Measurements from ENCODE around the gene RELN.

RELN gene

DNA sequence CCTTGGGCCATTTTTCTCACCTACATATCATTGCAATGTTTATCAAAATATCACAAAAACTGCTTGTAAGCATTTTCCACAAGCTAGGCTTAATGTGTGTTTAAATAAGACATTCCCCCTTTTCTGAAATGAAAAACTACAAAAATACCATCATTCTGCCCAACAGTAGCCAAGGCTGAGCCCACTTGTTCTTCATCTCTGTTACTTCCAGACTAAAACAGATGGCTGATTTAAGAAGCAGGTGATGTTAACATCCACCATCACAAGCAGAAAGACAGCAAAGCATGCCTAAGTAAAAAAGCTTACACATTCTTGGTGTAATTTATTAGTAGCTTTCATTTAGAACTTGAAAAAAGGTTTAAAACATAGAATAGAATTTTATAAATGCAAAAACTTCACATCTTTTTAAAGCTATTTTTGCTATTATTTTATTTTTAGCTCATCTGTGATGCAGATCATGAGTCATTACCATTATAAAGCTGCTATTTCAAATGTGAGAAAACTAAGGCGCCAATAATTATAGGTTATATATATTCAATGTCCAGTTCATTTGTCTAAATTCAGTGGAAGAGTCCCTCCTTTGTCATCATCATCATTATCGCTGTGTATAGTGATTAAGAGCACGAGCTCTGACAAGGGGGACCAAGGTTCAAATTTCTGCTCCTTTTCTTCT lies 109.4 kb downstream of the RELN start:
- TF ChIP-seq, protein P1, sequence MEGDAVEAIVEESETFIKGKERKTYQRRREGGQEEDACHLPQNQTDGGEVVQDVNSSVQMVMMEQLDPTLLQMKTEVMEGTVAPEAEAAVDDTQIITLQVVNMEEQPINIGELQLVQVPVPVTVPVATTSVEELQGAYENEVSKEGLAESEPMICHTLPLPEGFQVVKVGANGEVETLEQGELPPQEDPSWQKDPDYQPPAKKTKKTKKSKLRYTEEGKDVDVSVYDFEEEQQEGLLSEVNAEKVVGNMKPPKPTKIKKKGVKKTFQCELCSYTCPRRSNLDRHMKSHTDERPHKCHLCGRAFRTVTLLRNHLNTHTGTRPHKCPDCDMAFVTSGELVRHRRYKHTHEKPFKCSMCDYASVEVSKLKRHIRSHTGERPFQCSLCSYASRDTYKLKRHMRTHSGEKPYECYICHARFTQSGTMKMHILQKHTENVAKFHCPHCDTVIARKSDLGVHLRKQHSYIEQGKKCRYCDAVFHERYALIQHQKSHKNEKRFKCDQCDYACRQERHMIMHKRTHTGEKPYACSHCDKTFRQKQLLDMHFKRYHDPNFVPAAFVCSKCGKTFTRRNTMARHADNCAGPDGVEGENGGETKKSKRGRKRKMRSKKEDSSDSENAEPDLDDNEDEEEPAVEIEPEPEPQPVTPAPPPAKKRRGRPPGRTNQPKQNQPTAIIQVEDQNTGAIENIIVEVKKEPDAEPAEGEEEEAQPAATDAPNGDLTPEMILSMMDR (IDR thresholded peaks at IDR 0.05): no peak

DNA sequence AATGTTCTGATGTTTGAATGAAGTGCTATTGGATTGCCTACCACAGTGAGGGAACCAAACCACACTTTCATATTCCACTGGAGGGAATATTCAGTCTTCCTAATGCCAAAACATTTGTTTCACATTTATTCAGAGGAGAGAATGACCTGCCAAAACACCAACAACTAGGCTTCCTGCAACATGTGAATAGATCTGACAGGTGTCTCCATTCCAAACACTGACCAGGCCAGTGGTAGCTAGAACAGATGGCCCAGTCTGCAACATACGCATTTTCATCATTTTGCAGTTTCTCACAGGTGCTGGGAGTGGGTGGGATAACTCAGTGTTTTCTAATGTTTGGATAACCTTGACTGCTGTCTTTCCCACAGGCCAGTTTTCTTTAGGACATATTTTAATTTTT lies 110.0 kb downstream of the RELN start:
- TF ChIP-seq, protein P1 (IDR thresholded peaks at IDR 0.05): no peak

DNA sequence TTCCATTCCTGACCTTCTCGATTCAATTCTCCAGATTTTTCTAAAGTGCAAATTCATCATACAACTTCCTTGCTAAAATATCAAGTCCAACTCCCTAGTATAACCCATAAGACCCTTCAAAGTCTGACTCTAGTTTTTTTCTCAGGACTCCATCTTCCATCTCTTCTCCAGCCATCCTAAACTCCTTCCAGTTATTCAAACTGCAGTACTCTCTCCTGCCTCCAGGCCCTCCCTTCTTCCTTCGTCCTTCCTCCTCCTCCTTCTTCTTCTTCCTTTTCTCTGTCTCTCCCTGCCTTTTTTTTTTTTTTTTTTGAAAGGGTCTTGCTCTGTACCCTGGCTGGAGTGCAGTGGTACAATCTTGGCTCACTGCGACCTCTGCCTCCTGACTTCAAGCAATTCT lies 111.9 kb downstream of the RELN start:
- TF ChIP-seq, protein P1 (IDR thresholded peaks at IDR 0.05): no peak

DNA sequence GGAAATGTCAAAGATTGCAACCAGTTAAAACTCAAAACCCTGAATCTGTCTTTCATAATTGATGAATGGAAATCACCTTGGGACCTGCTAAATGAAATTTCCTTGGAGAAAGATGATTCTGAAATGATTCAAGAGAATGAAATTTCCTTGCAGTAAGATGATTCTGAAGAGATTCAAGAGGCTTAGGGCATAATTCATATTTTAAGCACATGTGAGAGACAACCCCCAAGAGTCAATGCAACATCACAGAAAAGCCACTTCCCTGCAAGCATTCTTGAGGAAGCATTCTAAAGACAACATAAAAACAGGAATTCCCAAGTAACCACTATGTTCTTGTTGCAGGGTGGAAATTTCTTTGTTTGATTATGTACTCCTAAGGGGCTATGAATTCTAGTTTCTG lies 113.7 kb downstream of the RELN start:
- TF ChIP-seq, protein P1 (IDR thresholded peaks at IDR 0.05): no peak

DNA sequence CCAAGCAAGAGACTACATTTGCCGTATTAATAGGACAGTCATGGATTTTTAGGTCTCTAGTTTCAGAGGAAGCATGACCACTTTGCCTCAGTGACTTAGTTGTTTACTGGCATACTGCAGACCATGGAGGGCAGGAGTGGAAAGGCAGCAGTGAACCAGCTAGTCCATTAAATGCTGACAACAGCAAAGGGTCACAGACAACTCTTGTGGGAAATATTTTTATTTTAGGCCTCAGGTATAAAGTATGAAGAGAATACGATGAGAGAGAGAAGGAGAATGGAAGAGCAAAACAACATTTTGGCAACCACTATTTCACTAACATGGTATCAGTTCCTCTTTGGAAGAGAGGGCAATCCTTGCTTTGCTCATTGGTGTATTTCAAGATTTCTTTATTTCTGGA lies 118.0 kb downstream of the RELN start:
- TF ChIP-seq, protein P1 (IDR thresholded peaks at IDR 0.05): no peak

DNA sequence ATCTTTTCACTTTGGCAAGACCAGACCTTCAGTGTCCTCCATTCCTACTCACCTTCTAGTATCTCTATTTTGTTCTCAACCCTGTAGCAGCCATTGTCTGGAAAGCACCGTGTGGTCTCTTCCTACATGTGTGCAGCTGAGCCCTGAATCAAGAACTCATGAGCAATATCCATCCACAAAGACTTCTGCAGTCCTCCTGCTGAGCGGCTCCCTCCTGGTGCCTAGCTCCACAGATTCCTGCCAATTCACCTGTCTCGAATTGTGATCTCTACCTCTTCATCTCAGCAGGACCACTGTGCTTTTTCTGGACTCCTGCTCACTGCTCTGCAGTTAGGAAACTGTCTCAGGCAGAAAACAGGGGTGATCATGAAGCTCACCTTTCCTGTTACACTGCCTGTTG lies 118.8 kb downstream of the RELN start:
- TF ChIP-seq, protein P1 (IDR thresholded peaks at IDR 0.05): no peak

DNA sequence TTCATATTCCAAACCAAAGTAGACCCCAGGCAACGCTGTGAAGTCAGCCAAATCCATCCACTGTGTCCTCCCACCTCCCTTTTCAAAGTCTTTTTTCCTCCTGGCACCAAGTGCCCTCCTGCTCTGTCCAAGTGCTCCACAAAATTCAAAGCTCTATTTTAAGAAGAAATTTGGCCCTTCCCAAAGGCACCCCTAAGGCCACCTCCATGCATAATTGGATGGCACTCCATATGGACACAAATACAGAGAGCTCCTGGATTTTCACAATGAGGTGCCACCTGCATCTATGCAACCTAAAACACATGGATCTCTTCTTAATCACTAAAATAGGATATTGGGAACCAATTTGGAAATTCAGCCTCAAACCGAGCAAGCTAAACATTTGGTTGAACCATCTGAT lies 121.6 kb downstream of the RELN start:
- TF ChIP-seq, protein P1 (IDR thresholded peaks at IDR 0.05): no peak

DNA sequence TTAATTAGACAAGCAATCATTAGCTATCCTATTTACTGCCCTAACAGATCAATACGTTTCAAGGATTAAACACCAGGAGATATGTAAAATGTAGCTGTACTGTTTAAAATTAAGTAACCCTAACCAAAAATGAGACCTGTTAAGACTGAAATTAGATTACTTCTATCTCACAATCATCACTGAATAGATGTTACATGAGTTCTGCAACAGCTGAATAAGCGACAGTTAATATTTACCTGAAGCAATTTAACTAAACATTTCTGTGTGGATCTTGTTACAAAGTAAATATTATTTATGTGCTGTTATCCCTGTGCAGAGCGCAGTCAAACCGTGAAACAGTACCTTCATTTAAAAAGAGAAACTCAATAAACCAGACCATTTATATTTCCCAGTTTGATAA lies 122.5 kb downstream of the RELN start:
- TF ChIP-seq, protein P1 (IDR thresholded peaks at IDR 0.05): no peak
